Mononuclear cell (primary cell): Measurements from ENCODE around the gene HOXC4. TPM values are rescaled to one million over a fixed set of nuclear protein-coding genes. Genes with fewer than 3 reads are reported as not detected.
A peak's percentile ranks its signal among the peaks of the same experiment; 100 is the strongest.
"Not testable (repeated sequence)": the region's sequence is repeated elsewhere in the genome, so short reads cannot be mapped to it uniquely, and the experiment has no call there.

Source experiments
- H3K27me3 ChIP-seq: 2 replicates; pipeline ENCODE4 v1.6.0; 2011; ENCODE audit warnings: low read length, control low read depth; ENCODE audit not compliant: insufficient read depth
- H3K4me1 ChIP-seq: 2 replicates; pipeline ENCODE4 v1.5.1; 2011; ENCODE audit warnings: mild to moderate bottlenecking, low read length, control low read depth; ENCODE audit not compliant: insufficient read depth
- H3K4me3 ChIP-seq: 2 replicates; pipeline ENCODE4 v1.5.1; 2011; ENCODE audit warnings: mild to moderate bottlenecking, low read length, moderate library complexity
- H3K9me3 ChIP-seq: 2 replicates; pipeline ENCODE4 v1.5.1; 2011; ENCODE audit warnings: low read depth, mild to moderate bottlenecking, control low read depth, low read length
- total RNA-seq: library from RNA; depleted of rRNA; stranded (reverse); fragments of >200 nt; gene quantifications from one replicate; pipeline ENCODE4 v1.2.3, GENCODE V29; 2012

The HOXC4 gene
- total RNA-seq, 1 donor, result 0.42 TPM

DNA sequence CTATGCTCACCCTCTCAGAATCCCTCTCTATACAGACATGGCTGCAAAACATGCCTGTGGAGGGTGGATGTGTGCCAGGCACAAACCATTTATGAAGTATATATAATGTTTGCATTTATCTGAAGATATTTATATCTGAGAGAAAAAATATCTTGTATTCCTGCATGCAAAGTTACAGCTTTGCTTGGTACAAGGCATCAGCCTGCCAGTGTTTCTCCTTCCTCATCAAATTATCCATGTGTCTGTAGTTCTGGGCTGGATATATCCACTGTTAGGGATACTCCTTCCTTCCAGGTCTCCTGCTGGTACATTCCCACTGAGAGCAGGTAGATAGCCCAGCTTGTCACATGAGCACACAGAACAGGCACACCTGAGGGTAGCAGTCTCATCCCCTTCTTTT is 12.0 kb downstream of the HOXC4 start:
- H3K4me3 ChIP-seq, result no peak overlapping the region
- H3K9me3 ChIP-seq, result no peaks in the 10 kb centered on the region
- H3K27me3 ChIP-seq, result peaks cover 42% of the 10 kb centered on the region
- no peaks in the 10 kb centered on the region for H3K4me1 ChIP-seq

DNA sequence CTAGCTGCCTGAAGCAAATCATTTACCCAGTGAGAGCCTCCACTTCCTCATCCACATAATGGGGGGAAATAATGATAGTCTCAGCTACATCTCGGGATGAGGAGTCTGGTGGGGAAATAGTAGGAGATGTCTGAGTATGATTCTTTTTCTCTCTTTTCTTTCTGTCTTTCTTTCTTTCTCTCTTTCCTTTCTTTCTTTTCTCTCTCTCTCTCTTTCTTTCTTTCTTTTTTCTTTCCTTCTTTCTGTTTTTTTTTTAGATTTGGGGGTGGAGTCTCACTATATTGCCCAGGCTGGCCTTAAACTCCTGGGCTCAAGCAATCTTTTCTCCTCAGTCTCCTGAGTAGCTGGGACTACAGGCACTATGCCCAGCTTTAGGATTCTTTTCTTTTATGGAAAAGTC is 12.8 kb downstream of the HOXC4 start:
- Histone ChIP-seq H3K9me3 (no peaks in the 10 kb centered on the region), H3K4me1 (no peaks in the 10 kb centered on the region), H3K27me3 (peaks cover 39% of the 10 kb centered on the region), H3K4me3 (no peak overlapping the region)

DNA sequence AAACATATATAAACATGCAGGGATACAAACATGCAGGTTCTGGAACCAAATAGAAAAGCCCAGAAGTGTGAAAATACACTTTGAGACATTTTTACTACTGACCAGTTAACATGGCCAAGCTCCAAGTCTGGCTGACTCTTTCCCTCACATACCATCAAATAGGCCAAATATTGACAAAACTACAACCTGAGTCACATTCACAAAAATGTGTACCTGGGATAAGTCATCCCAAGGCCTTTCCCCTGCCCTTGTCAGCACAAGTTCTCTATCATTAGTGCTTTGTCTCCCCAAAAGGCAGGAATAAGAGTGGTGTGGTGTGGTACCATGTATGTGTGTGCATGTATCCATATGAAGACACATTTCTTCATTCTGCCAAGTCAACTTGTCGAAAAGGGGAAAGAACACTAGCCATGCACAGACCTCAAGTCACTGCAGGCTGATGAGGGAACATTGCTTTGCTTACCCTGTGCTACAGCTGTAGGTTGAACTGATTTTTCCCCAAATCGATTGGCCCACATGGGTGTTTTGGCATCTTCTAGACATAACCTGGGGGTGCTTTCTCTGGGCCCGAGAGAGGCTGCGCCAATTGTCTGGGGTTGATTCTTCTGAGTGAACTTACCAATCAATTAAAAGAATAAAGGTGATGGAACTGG is 14.9 kb downstream of the HOXC4 start:
- Histone ChIP-seq H3K4me3 (no peak overlapping the region), H3K9me3 (no peaks in the 10 kb centered on the region), H3K4me1 (no peaks in the 10 kb centered on the region), H3K27me3 (peaks cover 28% of the 10 kb centered on the region)

DNA sequence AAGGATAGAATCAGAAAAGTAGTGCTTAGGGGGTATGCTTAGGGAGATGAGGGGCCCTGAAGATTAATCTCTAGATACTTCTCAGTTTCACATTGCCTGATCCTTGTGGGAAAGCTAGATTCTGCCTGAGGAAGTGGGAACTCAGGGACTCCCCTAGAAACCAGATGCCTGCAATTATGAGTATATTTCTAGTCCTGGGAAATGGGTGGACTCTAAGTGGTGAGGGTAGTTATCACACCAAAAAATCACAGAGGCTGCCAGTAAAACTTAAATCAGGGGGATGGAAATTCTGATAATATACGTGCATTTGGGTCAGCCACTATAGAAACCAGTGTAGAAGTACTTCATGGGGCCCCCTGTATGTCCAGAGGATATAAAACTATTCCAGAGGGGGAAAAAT is 18.3 kb downstream of the HOXC4 start:
- Histone ChIP-seq H3K4me3 (no peak overlapping the region), H3K9me3 (no peaks in the 10 kb centered on the region), H3K27me3 (peaks cover 12% of the 10 kb centered on the region), H3K4me1 (no peaks in the 10 kb centered on the region)

GRCh38 chr12:54074308-54074707 is 20.7 kb downstream of the HOXC4 start:
- Histone ChIP-seq H3K4me3 (no peak overlapping the region), H3K27me3 (peaks cover 12% of the 10 kb centered on the region), H3K9me3 (no peaks in the 10 kb centered on the region), H3K4me1 (no peaks in the 10 kb centered on the region)

GRCh38 chr12:54075409-54075808 is 21.8 kb downstream of the HOXC4 start:
- Histone ChIP-seq H3K4me3 (no peak overlapping the region), H3K27me3 (peaks cover 12% of the 10 kb centered on the region), H3K4me1 (no peaks in the 10 kb centered on the region), H3K9me3 (no peaks in the 10 kb centered on the region)

GRCh38 chr12:54075974-54076373 is 22.3 kb downstream of the HOXC4 start:
- H3K4me3 ChIP-seq, result no peak overlapping the region
- no peaks in the 10 kb centered on the region for H3K9me3 ChIP-seq
- peaks cover 8% of the 10 kb centered on the region for H3K27me3 ChIP-seq
- H3K4me1 ChIP-seq, result no peaks in the 10 kb centered on the region

DNA sequence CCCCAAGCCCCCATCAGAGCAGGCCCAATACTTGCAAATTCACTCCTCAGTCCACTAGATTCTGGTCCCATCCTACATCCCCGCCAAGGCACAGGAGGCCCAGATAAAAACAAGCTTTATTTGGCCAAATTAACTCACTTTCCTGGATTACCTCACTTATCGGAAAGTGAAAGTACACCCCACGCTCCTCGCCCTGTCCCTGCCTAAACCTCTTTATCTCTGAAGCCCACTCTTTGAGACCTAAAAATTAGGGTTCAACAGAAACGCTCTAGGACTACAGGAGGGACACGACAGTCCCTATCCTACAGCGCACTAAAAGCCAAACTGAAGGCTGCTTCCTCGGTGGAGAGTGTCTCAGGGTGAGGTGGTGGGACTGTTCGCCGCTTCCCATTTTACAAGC is 24.2 kb downstream of the HOXC4 start:
- not testable (repeated sequence) for H3K27me3 ChIP-seq, H3K4me3 ChIP-seq, H3K4me1 ChIP-seq, H3K9me3 ChIP-seq

GRCh38 chr12:54079115-54079514 is 25.5 kb downstream of the HOXC4 start:
- H3K4me3 ChIP-seq, H3K27me3 ChIP-seq, H3K9me3 ChIP-seq: not testable (repeated sequence)
- peaks cover 11% of the 10 kb centered on the region for H3K4me1 ChIP-seq

DNA sequence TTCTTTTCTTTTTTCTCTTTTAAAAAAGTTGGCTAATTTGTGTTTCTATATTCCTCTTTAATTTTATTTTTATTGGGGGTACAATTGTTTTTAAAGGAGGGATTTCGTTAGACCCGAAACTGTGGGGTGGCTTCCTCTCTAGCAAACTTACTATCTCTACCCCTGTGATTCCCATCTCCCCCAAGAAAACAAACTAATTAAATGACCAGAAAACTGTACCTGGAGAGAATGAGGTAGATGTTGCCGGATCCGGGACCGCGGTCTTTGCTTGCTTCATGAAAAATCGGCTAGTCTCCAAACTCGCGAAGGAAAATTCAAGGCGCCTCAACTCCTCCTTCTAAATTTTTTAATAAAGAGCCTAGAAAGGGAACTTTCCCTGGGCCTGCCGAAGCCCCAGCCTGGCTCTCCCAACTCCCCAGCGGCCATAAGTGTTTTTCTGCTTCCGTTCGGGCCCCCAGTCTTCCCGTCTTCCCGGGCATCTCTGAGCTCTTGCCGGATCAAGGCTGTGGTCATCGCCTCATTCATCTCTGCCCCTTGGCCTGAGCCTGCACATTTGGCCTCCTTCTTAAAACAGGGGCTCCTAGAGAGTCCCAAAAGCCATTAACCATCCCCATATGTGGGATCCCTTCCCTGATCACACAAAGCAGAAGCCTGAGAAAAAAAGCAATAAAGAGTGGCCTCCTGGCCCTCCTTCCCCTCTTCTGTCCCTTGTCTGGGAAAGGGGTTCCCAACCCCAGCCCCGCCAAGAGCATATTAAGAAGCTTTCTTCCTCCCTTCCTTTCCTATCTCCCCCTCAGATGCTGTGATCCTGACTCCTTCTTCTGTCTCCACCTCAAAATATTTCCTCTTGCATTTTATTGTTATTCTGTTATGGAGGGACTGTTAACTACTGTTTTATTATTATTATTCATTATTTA is 26.6 kb downstream of the HOXC4 start:
- H3K4me3 ChIP-seq, H3K27me3 ChIP-seq, H3K9me3 ChIP-seq: not testable (repeated sequence)
- H3K4me1 ChIP-seq, result peaks cover 11% of the 10 kb centered on the region

- H3K4me1 ChIP-seq, result peaks cover 11% of the 10 kb centered on the region
- not testable (repeated sequence) for H3K27me3 ChIP-seq, H3K4me3 ChIP-seq, H3K9me3 ChIP-seq
These were observed 27.4 kb downstream of the HOXC4 start for GRCh38 chr12:54081053-54081514.

GRCh38 chr12:54081581-54082396 is 28.2 kb downstream of the HOXC4 start:
- peak overlapping the region; percentile 19 for H3K4me3 ChIP-seq

DNA sequence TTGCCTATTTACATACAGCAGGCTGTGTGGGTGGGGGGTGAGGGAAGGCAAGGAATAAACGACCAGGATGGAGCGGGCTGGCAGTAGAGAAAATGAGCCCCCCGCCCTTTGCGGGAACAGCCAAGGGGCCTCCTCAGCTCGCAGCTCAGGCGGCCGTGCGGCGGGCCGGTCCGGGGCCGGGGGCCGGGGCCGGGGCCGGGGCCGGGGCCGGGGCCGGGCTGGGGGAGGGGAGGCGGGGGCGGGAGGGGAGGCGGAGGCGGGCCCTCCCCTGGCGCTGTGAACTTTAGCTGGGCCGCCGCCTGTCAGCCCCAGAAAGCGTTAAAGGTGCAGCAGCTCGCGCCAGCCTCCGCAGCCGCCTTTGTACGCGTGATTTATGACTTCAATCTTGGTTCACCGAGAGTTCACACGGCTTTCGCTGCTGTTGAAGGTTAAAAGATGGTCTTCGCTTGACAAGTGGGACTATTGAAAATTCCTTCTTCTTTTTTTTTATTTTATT is 28.8 kb downstream of the HOXC4 start:
- peak overlapping the region; percentile 19 for H3K4me3 ChIP-seq
- H3K27me3 ChIP-seq, result peaks cover 8% of the 10 kb centered on the region
- H3K9me3 ChIP-seq, result no peaks in the 10 kb centered on the region
- H3K4me1 ChIP-seq, result peaks cover 11% of the 10 kb centered on the region

More at GRCh38 chr12:54081581-54082396, 28.2 kb downstream of the HOXC4 start:
- H3K27me3 ChIP-seq, H3K9me3 ChIP-seq: not testable (repeated sequence)
- peaks cover 11% of the 10 kb centered on the region for H3K4me1 ChIP-seq

GRCh38 chr12:54088011-54088410 is 34.4 kb downstream of the HOXC4 start:
- not testable (repeated sequence) for H3K4me3 ChIP-seq, H3K9me3 ChIP-seq, H3K4me1 ChIP-seq
- peaks cover 16% of the 10 kb centered on the region for H3K27me3 ChIP-seq

- not testable (repeated sequence) for H3K4me1 ChIP-seq, H3K9me3 ChIP-seq, H3K4me3 ChIP-seq
- peaks cover 11% of the 10 kb centered on the region for H3K27me3 ChIP-seq
These were observed 35.8 kb downstream of the HOXC4 start for GRCh38 chr12:54089465-54089864.
